Transverse colon (tissue), 4 donors: Measurements from ENCODE around the gene PHRF1. TPM values are rescaled to one million over a fixed set of nuclear protein-coding genes. Genes with fewer than 3 reads are reported as not detected.

Experiments used
- DNase-seq: peaks from one replicate; pipeline ENCODE4 v3.0.0-alpha.2; 2019
- H3K27ac ChIP-seq, 4 donors: fragments of 200-600 bp; sonication (generic); 2 replicates each; pipeline ENCODE4 v1.5.1; 2016 to 2018; ENCODE audit warnings: inconsistent platforms in 4 of 4
- H3K27me3 ChIP-seq: fragments of 200-600 bp; sonication (generic); 2 replicates; pipeline ENCODE4 v1.5.1; 2017; ENCODE audit warnings: inconsistent platforms
- H3K36me3 ChIP-seq, 4 donors: fragments of 200-600 bp; sonication (generic); 2 replicates each; pipeline ENCODE4 v1.5.1; 2017 to 2019; ENCODE audit warnings: inconsistent platforms in 4 of 4
- H3K4me1 ChIP-seq, 4 donors: fragments of 200-600 bp; sonication (generic); 2 replicates each; pipeline ENCODE4 v1.5.1; 2017 to 2020; ENCODE audit warnings: inconsistent platforms in 4 of 4
- H3K4me3 ChIP-seq, 4 donors: fragments of 200-600 bp; sonication (generic); 1 replicate in 1 of 4; 2 replicates in 3 of 4; pipeline versions ENCODE4 v1.5.1 to v1.6.1; 2017 to 2019; ENCODE audit warnings: inconsistent platforms in 4 of 4
- H3K9me3 ChIP-seq, 2 donors: fragments of 200-600 bp; sonication (generic); 2 replicates each; pipeline ENCODE4 v1.5.1; 2017 to 2019; ENCODE audit warnings: inconsistent platforms in 2 of 2
- EP300 ChIP-seq: sonication (generic); formaldehyde crosslinking; IDR thresholded peaks from one replicate; pipeline ENCODE4 v1.6.1; 2017; ENCODE audit warnings: antibody characterized with exemption, low read depth
- POLR2A ChIP-seq: fragments of 450-650 bp; IDR thresholded peaks from one replicate; pipeline ENCODE4 v1.6.1; 2016; ENCODE audit warnings: antibody characterized with exemption, mild to moderate bottlenecking, moderate library complexity
- POLR2AphosphoS5 ChIP-seq, 3 donors: sonication (generic); formaldehyde crosslinking; IDR thresholded peaks; one replicate each; pipeline ENCODE4 v1.6.1; 2016; ENCODE audit warnings: antibody characterized with exemption in 3 of 3
- WGBS, 2 donors: methylation state at CpG; one replicate each; pipeline ENCODE4 v1.1.5; 2018; ENCODE audit warnings: low coverage in 1 of 2; 5-methylcytosine and 5-hydroxymethylcytosine counted together
- in situ Hi-C, 4 donors: fragments of 200-750 bp; cut with MboI; loops; one replicate each; pipeline versions ENCODE4 v1.15.0 to v1.15.1; 2017; ENCODE audit warnings: low sequenced_read_pairs in 3 of 4, low pct_ligation_motif_present in 1 of 4, low pct_unique_long_range_greater_than_20kb in 1 of 4
- intact Hi-C: fragments of 100-400 bp; cut with DNase I; formaldehyde crosslinking; loops from one replicate; pipeline ENCODE4 v1.15.1; 2023; ENCODE audit warnings: low total_unique reads
- total RNA-seq, 4 donors: library from RNA; depleted of rRNA; stranded (reverse); fragments of >200 nt; gene quantifications; one replicate each; pipeline ENCODE4 v1.1.0, GENCODE V29; 2016
- TF ChIP-seq, protein P1 (sequence below), 5 experiments: fragments of 200-600 bp in 3 of 5; fragments of 450-650 bp in 2 of 5; sonication (generic) in 3 of 5; IDR thresholded peaks; 1 replicate in 2 of 5; 2 replicates in 3 of 5; pipeline ENCODE4 v1.5.1; 2016 to 2017; ENCODE audit warnings: antibody characterized with exemption in 5 of 5, inconsistent platforms in 3 of 5, mild to moderate bottlenecking in 2 of 5, moderate library complexity in 1 of 5

The PHRF1 gene
- total RNA-seq, 4 donors from 2014 or later: 28.4 to 60.6 (median 43.2) TPM

- no peak for DNase-seq
- intact Hi-C loops: no loop called here
- in situ Hi-C loops: no loop called here
- no peaks in the 10 kb centered on the region for H3K27me3 ChIP-seq
- TF ChIP-seq POLR2AphosphoS5 (IDR thresholded peaks at IDR 0.05): no peak
- TF ChIP-seq, protein P1, sequence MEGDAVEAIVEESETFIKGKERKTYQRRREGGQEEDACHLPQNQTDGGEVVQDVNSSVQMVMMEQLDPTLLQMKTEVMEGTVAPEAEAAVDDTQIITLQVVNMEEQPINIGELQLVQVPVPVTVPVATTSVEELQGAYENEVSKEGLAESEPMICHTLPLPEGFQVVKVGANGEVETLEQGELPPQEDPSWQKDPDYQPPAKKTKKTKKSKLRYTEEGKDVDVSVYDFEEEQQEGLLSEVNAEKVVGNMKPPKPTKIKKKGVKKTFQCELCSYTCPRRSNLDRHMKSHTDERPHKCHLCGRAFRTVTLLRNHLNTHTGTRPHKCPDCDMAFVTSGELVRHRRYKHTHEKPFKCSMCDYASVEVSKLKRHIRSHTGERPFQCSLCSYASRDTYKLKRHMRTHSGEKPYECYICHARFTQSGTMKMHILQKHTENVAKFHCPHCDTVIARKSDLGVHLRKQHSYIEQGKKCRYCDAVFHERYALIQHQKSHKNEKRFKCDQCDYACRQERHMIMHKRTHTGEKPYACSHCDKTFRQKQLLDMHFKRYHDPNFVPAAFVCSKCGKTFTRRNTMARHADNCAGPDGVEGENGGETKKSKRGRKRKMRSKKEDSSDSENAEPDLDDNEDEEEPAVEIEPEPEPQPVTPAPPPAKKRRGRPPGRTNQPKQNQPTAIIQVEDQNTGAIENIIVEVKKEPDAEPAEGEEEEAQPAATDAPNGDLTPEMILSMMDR (IDR thresholded peaks at IDR 0.05): no peak
- no peak for TF ChIP-seq EP300
- no peak for TF ChIP-seq POLR2A
- WGBS, 2 donors: 91% methylated on average over 18 of the region's 18 CpGs; no CpG with 5 or more reads in 1 of the 2 donors
- H3K27ac ChIP-seq: peak overlapping the region; percentile 85 to 94 (median 91)
- H3K4me1 ChIP-seq: peaks cover 9 to 28% (median 23%) of the 10 kb centered on the region in 4 donors
- no peaks in the 10 kb centered on the region for H3K36me3 ChIP-seq
- H3K4me3 ChIP-seq: peak overlapping the region in 2 of 4 donors; percentile 57 to 58
- H3K9me3 ChIP-seq: no peaks in the 10 kb centered on the region
Measured at GRCh38 chr11:567011-567628, 9.2 kb upstream of the PHRF1 start.

DNA sequence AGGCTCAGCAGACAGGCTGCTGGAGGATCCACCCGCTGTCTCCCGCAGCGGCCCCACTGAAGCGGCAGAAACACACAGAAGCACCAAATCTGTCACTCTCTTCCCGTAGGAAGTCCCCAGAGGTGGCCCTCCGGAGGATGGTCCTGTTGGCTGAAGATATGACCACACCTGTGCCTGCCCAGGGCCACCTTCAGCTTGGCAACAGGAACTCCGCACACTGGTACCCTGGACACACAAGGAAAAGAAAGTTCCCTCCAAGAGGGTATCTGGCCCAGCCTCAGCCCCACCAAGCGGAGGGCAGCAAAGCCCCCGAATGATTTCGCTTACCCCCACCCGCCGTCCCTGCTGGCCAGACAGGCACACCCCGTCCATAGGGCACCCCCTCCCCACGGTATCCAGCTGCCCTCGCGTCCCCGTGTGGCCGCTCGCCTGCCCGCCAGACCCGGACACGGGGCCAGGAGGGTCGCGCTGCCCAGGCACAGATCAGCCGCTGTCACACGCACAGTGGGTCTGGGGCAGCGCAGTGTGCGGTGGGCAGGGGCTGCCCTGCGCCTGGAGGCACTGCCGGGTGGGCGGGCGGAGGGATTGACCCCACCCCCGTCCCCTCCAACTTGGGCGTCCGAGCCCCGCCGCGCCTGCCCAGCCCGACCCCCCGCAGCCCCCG lies 8.5 kb upstream of the PHRF1 start:
- WGBS, 2 donors: 30% methylated on average over 31 of the region's 41 CpGs; no CpG with 5 or more reads in 1 of the 2 donors
- peak overlapping the region; percentile 85 to 94 (median 91) for H3K27ac ChIP-seq
- no peak for DNase-seq
- no peaks in the 10 kb centered on the region for H3K36me3 ChIP-seq
- no peaks in the 10 kb centered on the region for H3K9me3 ChIP-seq
- in situ Hi-C loops: no loop called here
- H3K4me1 ChIP-seq: peaks cover 7 to 22% (median 19%) of the 10 kb centered on the region in 4 donors
- H3K27me3 ChIP-seq: no peaks in the 10 kb centered on the region
- TF ChIP-seq POLR2A (no peak), POLR2AphosphoS5 (IDR thresholded peaks at IDR 0.05) (no peak), EP300 (no peak)
- TF ChIP-seq, protein P1 (IDR thresholded peaks at IDR 0.05): no peak
- intact Hi-C loops: no loop called here
- peak overlapping the region; percentile 56 to 78 (median 58) for H3K4me3 ChIP-seq

DNA sequence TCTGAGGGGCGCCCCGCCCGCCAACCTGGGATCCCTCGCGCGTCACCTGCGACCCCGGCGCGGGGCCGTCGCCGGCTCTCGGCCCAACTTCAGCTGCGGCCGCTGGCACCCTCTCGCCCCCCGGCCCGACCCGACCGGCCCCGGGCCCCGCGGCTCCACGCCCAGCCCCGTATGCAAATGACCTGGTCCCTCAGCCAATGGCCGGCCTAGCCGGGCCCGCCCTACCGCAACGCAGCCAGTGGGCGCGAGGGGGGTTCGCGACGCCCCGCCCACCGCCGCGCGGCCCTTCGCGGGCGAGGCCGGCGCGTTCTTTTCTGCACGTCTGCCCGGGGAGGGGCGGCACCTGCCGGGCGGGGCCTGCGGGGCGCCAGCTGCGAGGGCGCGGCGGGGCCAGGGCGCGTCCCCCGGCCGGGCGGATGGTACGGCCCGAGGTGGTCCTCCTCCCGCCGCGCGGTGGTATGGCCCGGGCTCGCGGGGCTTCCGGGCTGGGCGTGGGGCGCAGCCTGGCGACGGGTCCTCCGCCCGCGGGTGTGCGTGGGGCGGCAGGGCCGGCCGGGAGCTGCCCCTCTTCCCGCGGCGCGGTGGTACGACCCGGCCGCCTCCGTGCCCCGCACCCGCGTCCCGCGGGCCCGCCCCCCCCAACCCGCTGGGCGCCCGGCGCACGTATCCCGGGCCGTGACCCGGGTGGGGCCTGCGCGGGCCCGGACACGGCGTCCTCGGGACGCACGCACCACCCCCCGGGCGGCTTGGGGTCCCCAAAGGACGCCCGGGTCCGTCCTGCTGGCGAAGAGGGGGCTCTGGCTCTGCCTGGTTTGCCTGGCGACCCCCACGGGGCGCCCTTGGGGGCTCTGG lies 7.7 kb upstream of the PHRF1 start:
- Histone ChIP-seq H3K27ac (peak overlapping the region; percentile 85 to 94 (median 91)), H3K9me3 (no peaks in the 10 kb centered on the region), H3K27me3 (no peaks in the 10 kb centered on the region), H3K4me1 (peaks cover 7 to 22% (median 19%) of the 10 kb centered on the region in 4 donors), H3K36me3 (no peaks in the 10 kb centered on the region), H3K4me3 (peak overlapping the region; percentile 56 to 78 (median 58))
- DNase-seq: peak; percentile 95
- in situ Hi-C loops (no loop called here), intact Hi-C loops (no loop called here)
- WGBS, 2 donors: 1% methylated on average over 85 of the region's 123 CpGs; no CpG with 5 or more reads in 1 of the 2 donors
- TF ChIP-seq, protein P1 (IDR thresholded peaks at IDR 0.05): no peak
- peak; percentile 55 for TF ChIP-seq POLR2A
- peak; percentile 4 to 68 (median 67) for TF ChIP-seq POLR2AphosphoS5 (IDR thresholded peaks at IDR 0.05)
- peak; percentile 25 for TF ChIP-seq EP300
